AG10803 (cell line): ENCODE data around the gene PLK4.
"Not testable (repeated sequence)": the region's sequence is repeated elsewhere in the genome, so short reads cannot be mapped to it uniquely, and the experiment has no call there.

Source experiments
- DNase-seq: peaks from one replicate; pipeline ENCODE4 v3.0.0; 2010; ENCODE audit warnings: low read depth
- H3K4me3 ChIP-seq: 2 replicates; pipeline ENCODE4 v1.5.1; 2011; ENCODE audit warnings: mild to moderate bottlenecking, low read length, control low read depth
- TF ChIP-seq, protein P1 (sequence below): conservative IDR thresholded peaks from 2 replicates; pipeline ENCODE4 v1.5.1; 2011; ENCODE audit warnings: mild to moderate bottlenecking, low read length, control low read depth, inconsistent platforms

PLK4 gene

DNA sequence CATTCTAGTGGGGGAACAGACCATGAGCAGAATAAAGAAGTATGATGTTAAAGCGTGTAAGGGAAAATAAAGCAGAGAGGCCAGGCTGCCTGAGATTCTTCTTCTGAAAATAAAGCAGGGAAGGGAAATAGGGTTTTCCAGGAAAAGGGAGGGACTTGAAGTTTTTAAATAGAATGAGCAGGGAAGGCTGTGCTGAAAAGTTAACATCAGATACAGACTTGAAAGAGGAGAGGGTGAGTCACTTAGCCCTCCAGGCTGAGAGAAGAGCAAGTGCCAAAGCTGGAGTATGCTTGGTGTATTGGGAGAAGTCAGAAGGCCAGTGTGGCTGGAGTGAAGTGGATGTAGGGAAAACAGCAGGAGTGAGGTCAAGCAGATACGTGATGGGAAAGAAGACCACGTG is 10.0 kb upstream of the PLK4 start:
- TF ChIP-seq, protein P1, sequence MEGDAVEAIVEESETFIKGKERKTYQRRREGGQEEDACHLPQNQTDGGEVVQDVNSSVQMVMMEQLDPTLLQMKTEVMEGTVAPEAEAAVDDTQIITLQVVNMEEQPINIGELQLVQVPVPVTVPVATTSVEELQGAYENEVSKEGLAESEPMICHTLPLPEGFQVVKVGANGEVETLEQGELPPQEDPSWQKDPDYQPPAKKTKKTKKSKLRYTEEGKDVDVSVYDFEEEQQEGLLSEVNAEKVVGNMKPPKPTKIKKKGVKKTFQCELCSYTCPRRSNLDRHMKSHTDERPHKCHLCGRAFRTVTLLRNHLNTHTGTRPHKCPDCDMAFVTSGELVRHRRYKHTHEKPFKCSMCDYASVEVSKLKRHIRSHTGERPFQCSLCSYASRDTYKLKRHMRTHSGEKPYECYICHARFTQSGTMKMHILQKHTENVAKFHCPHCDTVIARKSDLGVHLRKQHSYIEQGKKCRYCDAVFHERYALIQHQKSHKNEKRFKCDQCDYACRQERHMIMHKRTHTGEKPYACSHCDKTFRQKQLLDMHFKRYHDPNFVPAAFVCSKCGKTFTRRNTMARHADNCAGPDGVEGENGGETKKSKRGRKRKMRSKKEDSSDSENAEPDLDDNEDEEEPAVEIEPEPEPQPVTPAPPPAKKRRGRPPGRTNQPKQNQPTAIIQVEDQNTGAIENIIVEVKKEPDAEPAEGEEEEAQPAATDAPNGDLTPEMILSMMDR = no peak
- peak; percentile 80 for DNase-seq

DNA sequence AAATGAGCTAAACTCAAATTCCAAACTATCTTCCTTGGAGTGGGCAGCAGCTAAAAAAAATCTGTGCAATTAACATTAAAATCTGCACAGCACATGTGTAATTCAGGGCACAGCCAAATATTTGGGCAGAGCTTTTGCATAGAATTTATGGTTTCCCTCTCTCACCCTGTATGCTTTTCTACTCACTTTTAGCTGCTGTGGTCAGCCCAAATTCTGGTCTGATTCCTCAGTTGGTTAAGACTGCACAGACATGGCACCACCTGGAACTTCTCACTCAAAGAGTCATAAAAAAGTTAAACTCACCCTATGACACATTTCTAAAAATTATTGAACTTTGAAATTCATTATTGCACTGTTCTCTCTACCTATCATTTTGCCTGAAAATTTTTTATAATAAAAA is 4.9 kb upstream of the PLK4 start:
- TF ChIP-seq, protein P1 = no peak
- no peak overlapping the region for H3K4me3 ChIP-seq
- peak; percentile 91 for DNase-seq

More for the DNA sequence above, 10.0 kb upstream of the PLK4 start:
- H3K4me3 ChIP-seq = no peak overlapping the region

DNA sequence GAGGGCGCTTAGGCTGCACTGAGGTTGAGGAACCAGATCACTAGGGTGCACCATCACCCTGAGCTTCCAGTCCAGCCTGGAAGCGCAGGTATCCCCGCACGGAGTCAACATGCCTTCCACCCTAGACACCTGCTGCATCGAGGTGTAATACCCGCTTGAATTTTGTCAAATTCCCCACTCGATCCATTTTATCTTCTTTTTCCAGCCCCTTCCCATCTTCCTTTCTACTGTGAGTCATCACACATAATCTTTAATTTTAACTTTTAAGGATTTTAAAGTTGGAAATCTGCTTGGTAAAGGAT is 821 bp downstream of the PLK4 start:
- peak overlapping the region; percentile 91 for H3K4me3 ChIP-seq
- TF ChIP-seq, protein P1 = no peak
- DNase-seq = no peak

DNA sequence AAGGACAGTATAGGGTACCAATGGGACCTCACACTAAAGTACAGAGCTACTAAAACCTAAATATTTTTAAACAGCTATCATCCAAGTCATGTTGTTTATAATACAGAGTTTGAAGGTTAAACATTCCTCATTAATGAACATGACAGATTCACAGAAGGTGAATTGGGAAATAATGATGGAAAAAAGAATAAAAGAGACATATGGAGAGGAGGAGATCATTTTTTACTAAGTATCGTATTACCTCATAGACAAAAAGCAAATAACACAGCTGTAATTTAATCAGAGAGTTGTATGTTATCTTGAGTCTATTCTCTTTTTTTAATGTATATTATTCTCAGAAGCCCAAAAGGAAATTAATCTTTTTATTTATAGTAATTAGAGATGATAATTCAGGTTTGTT is 7.9 kb downstream of the PLK4 start:
- no peak for DNase-seq
- no peak overlapping the region for H3K4me3 ChIP-seq
- TF ChIP-seq, protein P1 = no peak

DNA sequence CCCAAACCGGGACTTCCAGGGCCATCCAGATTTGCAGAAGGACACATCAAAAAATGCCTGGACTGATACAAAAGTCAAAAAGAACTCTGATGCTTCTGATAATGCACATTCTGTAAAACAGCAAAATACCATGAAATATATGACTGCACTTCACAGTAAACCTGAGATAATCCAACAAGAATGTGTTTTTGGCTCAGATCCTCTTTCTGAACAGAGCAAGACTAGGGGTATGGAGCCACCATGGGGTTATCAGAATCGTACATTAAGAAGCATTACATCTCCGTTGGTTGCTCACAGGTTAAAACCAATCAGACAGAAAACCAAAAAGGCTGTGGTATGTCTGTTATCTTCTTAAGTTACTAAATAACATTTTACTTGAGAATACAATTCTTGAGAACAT is 9.2 kb downstream of the PLK4 start:
- H3K4me3 ChIP-seq = no peak overlapping the region
- peak; percentile 32 for DNase-seq
- TF ChIP-seq, protein P1 = no peak

DNA sequence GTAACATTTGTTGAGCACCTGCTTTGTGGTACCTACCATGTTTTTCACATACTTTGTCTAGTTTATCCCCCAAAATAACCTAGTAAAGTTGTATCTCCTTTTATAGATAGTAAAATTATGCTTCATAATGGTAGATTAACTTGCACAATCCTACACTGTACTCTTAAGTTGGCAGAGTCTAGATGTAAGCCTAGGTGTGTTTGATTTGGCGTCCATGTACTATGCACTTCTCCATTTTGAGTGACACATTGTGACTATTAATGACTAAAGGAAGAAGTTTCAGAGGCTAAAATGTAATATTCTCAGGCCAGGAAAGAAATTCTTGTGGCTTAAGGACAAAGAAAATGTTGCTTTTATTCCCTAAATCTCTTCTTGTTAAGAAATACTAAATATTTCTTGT is 15.4 kb downstream of the PLK4 start:
- no peak overlapping the region for H3K4me3 ChIP-seq
- TF ChIP-seq, protein P1 = no peak
- DNase-seq = no peak

DNA sequence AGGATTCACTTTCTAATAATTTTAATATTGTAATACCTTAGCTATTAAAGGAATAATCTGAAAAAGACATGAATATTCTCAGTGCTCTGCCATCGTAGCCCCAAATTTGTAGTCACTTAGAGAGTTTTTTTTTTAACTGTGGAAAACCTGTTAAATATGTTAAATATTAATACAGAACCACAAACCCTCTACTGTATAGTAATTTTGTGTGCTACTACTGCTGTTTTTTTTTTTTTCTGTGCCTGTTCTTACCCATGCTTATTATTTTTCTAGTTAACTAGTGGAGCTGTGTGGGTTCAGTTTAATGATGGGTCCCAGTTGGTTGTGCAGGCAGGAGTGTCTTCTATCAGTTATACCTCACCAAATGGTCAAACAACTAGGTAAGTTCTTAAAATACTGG is 15.8 kb downstream of the PLK4 start:
- DNase-seq = no peak
- TF ChIP-seq, protein P1 = no peak

DNA sequence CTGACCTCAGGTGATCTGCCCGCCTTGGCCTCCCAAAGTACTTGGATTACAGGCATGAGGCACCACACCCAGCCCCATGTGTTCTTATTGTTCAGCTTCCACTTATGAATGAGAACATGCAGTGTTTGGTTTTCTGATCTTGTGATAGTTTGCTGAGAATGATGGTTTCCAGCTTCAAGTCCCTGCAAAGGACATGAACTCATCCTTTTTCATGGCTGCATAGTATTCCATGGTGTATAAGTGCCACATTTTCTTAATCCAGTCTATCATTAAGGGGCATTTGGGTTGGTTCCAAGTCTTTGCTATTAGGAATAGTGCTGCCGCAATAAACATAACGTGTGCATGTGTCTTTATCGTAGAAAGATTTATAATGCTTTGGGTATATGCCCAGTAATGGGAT is 19.0 kb downstream of the PLK4 start:
- not testable (repeated sequence) for H3K4me3 ChIP-seq, DNase-seq

More for the DNA sequence above, 15.8 kb downstream of the PLK4 start:
- H3K4me3 ChIP-seq = no peak overlapping the region
